Camera-type eye (tissue), 1 donor: ENCODE results near the gene PNPT1. TPM values are rescaled to one million over a fixed set of nuclear protein-coding genes. Genes with fewer than 3 reads are reported as not detected.

Source experiments
- total RNA-seq: library from RNA; depleted of rRNA; stranded (reverse); fragments of >200 nt; gene quantifications from one replicate; pipeline ENCODE4 v1.2.3, GENCODE V29; 2014

The PNPT1 gene
- 25.6 TPM for total RNA-seq

GRCh38 chr2:55693181-55694125, at the start of gene PNPT1:
Gene PNPT1, minus strand, starts transcription at chr2:55693844. Its CDS starts 21 bp downstream, at chr2:55693823.

GRCh38 chr2:55617175-55618024, 76.2 kb downstream of the PNPT1 start, which contains the start of gene PPP4R3B:
Gene PPP4R3B, minus strand, starts transcription at chr2:55617622. Its CDS starts 337 bp downstream, at chr2:55617285.

Other genes starting within 250 kb of the PNPT1 start
- gene CFAP36, start 174.1 kb downstream of the PNPT1 start, total RNA-seq: 29.2 TPM
- gene PPP4R3B, start 76.2 kb downstream of the PNPT1 start, total RNA-seq: 121 TPM
- gene EFEMP1, start 229.9 kb upstream of the PNPT1 start, total RNA-seq: 228 TPM